GM21529 (cell line): ENCODE data around the gene IMMP2L.
A peak's percentile ranks its signal among the peaks of the same experiment; 100 is the strongest.

Source experiments
- ATAC-seq: cut with Tn5 transposase; IDR thresholded peaks from one replicate; pipeline ENCODE4 v1.9.1; 2021; ENCODE audit not compliant: unreplicated experiment

Gene IMMP2L

DNA sequence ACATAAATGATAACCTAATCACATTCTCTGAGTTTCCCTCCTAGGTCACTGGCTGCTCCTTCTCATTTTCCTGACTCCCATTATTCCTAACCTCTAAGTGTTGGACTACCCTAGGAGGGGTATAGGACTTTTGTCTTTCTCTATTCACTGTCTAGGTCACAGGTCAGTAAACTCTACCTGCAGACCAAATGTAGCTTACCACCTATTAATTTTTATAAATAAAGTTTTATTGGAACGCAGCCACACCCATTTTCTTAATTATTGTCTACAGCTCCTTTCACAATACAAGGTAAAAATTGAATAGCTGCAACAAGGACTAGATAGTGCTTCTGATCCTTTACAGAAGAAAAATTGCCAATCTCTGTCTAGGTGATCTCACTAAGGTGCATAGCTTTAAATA, 156.7 kb downstream of the IMMP2L start:
- no peak for ATAC-seq

DNA sequence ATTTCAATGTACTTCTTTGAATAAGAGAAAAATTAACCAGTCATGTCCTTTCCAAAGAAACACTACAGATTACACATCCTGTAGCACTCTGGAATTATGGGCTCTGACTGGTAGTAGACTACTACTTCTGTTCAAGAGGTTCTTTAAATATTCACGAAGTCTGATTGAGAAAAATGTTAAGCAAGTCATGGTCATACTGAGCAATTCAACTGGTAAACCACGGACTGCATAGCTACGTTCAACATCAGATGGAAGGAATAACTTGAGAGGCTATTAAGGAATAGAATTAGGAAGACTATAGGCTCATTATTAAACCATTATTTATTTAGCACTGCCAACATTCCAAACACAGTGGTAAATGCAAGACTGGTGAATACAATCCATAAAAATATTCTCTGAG, 160.8 kb downstream of the IMMP2L start:
- no peak for ATAC-seq

DNA sequence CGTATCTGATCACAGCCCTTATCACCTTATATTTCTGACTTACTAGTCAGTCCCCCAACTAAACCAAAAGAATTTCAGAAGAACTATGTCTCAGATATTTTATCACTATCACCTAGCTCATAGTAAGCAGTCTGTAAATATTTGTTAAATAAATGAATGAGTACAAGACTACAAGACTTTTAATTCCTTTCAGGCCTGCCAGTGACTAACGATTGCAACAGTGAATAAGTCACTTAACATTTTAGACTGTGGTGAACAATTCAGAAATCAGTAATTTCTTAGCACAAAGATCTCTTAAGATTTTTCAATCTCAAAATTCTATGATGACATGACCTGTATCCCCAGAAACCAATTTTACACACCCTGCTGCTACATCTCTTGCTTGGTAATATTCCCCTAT, 162.2 kb downstream of the IMMP2L start:
- no peak for ATAC-seq

DNA sequence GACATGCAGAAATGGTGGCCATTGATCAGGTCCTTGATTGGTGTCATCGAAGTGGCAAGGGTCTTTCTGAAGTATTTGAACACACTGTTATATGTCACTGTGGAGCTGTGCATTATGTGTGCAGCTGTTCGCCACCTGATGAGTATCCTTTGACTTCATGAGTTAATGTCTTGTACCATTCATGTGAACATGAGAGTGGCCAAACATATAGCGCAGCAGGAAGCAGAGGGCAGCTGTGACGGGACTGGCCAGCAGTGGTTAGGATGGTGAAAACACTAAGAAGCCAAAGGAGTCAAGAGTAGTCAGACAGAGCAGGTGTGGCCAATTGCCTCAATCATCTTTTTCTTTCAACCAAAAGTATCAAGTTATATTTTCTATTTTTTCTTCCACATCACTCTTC, 167.4 kb downstream of the IMMP2L start:
- ATAC-seq: no peak

DNA sequence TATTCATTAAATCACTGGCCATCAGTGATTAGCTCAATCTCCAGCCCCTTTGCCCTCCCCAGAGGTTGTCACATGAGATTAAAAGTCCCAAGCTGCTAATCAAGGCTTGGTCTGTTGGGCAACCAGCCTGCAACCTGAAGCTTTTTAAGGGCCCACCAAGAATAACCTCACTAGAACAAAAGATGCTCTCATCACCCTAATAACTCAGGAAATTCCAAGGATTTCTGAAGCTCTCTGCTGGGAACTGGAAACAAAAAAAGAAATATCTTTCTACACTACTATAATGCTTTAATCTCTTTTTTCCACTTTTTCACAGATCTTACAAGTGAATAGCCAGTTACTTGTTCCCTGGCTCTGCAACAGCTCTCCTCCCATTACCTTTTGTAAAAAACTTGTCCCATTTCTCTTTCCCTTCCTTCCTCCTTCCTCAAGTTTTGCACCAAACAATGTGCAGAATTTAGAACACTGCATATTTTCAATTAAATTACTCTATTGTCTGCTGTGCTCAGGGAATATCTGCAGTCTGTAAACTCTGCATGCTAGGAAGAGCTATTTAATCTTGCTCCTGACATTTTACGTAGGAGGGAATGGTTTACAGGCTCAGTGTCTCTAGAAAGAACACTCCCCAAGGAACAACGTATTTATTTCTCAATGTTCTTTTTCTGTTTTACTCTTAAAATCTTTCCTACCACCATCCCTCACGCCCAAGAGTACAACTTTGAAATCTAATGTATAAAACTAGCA, 169.1 kb downstream of the IMMP2L start:
- no peak for ATAC-seq

DNA sequence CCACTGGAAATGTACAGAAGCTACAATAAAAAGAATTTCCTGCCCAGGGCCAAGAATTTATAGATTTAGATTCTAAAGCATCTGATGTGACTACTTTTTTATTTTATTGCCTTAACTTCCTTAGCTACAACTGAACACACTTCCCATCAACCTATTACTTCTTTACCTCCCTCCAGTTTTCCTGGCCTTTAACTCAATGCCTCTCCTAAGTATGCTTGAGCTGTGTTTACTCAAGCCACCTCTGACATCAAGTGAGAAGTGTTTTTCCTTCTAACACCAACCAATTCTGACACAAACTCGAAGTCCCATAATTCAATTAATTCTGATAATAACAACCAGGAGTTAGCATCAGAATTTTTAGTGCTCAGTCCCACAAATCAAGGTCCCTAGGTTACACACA, 170.0 kb downstream of the IMMP2L start:
- no peak for ATAC-seq

DNA sequence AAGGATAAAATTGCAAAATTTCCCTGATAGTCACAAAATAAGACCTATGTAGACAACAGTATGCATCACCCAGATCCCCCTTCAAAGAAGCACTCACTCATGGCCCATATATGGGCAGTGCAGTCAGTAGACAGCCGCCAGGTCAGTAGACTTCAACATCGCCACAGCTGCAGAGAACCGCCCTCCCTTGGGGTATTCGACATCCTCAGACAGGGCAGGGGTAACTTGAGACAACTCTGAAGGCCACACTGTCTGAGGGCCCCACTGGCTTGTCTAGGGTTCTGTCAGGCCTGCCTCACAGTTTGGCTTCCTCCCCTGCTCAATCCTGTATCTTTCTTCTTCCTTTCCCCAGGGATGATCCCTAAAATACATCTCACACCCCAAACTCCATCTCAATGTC, 172.3 kb downstream of the IMMP2L start:
- no peak for ATAC-seq

DNA sequence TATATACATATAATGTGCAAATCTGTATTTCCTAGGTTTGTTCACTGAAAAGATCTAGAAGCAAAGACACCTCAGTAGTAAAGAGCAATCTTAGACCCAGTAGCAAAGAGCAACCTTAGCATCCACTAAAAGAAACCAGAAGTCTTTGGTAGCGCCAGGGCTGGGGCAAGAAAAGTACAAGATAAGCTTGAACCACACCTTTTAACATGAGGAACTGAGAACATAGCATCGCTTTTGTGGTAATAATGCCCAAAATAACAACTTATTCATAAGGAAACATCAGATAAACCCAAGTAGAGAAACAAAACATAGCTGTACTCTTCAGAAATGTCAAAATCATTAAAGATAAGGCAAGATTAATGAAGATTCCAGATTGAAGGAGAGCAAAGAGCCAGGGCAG, 173.4 kb downstream of the IMMP2L start:
- peak; percentile 88 for ATAC-seq

DNA sequence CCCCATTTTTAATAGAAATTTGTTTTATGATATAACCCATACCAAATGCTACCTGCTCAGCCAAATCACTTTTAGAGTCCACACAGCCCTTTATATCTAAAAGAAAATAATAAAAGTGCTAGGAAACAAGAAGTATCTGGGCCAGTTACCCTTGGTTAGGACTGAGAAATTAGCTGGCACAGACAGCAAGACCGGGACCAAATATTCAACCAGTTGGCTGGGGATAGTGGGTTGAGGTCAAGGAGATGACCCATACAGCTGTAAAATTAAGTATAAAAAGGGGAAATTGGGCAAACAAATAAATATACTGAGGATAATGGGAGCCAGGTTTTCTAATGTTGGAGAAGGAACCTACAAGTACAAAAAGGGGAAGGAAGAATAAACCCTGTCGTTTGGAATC, 174.3 kb downstream of the IMMP2L start:
- no peak for ATAC-seq

DNA sequence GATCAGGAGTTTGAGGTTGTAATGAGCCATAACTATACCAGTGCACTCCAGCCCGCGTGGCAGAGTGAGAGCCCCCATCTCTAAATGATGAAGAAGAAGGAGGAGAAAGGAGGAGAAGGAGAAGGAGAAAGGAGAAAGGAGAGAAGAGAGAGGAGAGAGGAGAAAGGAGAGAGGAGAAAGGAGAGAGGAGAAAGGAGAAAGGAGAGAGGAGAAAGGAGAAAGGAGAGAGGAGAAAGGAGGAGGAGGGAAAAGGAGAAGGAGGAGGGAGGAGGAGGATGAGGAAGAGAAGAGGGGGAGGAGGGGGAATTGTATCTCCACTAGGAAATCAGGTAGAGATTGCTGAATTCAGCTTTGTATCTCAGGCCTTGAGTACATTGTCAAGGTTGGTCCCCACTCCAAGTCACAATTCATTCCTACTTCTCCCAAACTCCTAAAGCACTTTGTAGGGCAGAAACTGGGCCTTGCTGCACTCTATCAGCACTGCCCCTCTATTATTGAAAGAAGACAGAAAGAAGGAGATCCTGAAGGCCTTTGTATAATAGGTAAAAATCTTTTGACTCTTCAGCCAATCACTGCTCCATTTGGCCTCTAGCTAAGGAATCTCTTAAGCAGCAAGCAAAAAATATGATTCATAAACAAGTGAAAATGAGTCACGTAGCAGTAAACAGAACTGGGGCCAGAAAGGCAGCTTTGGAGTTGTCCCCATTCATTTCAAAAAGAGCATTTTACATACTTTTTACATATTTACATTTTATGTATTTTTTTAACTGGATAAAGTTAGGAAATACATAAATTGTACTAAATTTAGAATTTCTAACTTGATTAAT, 178.0 kb downstream of the IMMP2L start:
- ATAC-seq: no peak

DNA sequence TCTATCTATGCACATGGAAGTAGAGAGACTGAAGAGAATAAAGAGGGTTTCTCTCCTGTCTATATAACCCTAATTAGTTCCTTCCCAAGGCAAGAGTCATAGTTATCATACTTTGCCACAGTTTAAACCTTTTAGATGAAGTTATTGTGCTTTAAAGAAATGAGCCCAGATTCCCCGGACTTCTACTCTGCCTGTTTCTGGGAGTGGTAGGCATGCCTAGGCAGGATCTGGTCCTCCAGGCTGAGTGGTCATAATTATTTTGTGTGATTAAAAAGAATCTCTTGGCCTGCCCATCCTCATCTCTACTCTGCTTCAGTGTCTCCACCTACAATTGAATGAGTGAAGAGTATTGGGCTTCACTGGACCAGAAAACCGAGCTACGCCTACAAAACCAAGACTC, 179.2 kb downstream of the IMMP2L start:
- no peak for ATAC-seq

DNA sequence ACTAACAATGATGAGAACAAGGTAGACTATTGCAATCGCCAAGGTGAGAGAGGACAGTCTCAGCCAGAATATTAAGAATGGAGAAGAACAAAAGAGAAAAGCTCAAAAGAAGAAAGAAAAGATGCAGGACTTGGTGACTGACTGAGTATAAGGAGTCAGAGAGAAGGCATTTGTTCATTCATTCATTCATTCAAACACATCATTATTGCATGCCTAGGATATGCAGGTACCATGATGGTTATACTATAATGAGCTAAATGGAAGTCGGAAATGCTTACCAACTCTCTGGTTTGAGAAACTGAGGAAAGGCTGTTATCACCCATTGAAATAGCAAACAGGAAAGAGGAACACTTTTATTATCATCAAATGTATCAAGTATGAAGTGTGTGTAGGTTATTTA, 180.7 kb downstream of the IMMP2L start:
- no peak for ATAC-seq

DNA sequence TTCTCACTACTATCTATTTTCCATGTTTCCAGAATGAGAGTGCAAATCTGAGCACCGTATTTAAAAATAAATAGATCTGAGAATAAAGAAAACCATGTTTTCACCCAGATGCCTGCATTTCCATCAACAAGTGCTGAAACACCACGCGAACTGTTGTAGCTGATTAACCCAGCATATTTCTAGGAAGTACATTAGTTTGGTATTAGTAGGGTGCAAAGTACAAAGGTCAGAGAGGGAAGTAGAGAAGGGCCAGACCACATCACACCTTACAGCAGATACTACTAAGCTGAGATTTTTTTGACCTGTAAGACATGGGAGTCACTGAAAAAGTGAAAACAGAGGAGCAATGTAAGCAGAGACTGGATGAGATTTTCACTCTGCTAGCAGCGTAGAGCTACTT, 181.3 kb downstream of the IMMP2L start:
- ATAC-seq: no peak

DNA sequence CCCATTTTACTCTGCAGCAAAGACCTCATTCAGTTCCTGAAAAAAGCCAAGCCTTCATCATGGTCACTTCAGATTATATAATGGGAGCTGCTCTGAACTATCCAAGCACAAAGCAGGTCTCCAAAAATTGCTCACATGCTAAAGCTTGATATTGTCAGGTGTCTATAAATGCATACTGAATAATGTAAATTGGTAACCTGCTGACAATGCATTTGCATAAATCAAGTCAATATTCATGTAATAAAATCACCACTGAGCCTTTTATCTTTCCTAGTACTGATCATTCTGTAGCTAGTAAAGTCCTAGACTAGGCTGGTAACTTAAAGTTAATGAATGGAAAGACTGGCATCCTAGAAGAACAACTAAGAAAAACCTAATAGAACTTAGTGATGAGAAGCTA, 188.3 kb downstream of the IMMP2L start:
- no peak for ATAC-seq

DNA sequence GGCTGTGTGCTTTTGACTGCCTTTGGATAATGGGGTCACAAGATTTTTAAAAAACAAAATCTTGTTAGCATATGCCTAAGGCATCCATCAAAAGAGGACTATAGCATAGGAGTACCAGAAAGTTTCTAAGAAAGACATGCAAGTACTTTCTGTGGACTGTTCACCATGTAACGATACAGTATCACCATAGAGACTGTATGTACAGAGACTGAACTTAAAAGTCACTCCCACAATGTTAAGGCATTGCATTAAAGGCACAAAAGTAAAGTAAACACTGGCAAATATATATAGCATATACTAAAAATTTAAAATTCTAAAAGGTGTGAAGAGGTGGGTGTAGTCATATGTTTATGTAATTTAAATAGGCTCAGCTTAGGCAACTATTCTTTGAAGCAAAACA, 190.9 kb downstream of the IMMP2L start:
- no peak for ATAC-seq

DNA sequence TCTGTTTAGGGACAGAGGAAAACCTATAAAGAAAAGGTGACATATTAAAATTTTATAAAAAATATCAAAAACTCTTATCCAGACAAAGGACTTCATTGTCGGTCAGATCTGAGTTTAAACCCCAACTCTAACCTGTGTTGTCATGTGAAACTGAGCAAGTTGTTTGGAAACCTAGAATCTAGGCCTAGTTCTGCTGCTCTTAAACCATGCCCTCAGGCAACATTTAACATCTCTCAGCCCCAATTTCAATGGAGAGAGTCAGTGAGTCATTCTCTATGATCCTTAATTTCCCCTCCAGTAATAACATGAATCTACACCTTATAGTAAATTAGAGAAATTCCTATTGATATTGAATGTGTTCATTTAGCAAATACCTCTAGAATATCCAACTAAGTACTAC, 192.3 kb downstream of the IMMP2L start:
- ATAC-seq: no peak

DNA sequence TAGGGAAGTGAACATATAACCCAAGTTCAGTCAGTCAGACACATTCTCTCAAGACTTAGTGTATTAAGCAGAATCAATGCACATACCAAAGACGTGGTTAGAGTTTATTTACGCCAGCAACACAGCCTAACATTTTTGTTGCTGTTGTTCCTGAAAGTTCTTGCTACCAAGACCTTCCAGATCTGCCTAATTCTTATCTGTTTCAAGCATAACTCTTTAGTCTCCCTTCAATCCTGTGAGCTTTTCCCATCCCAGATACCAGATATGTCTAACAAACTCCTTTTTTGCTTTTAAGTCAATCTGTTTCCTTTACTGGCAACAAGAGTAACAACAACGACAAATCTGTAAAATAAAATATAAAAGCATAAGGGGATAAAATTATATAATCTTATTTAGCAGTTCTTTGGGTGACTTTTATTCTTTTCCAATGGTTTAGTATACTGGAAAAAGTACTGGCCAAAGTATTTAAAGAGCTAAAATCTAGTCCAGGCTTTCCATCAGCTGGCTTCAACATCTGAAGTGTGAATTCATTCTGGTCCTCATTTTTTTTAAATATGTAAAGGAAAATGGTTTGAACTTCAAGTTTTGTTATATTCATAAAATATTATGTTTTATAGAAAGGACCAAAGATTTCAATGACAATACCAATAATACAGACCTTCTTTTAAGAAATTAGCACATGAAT, 193.8 kb downstream of the IMMP2L start:
- no peak for ATAC-seq

DNA sequence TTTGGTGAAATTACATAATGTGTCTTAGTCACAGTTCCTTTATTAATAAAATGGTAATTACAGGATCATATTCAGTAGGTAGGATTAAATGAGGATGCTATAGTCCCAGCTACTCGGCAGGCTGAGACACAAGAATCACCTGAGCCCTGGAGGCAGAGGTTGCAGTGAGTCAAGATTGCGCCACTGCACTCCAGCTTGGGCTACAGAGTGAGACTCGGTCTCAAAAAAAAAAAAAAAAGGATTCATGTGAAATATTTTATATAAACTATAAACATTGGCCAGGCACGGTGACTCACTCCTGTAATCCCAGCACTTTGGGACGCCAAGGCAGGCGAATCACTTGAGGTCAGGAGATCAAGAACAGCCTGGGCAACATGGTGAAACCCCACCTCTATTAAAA, 197.9 kb downstream of the IMMP2L start:
- no peak for ATAC-seq

DNA sequence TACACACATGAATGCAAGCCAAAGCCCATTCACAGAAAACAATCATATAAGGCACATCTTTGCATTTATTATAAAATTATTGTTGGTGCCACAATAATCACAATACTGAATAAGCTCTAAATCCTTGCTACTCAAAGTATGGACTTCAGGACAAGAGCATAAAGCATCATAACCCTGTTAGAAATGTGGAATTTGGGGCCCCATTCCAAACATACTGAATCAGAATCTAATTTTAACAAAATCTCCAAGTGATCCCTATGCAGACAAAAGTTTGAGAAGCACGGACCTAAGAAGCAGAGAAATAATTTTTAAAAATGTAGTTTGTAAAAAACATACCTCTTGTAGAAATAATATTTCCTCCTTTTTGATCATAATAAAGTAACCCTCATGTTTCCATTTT, 199.2 kb downstream of the IMMP2L start:
- ATAC-seq: no peak

DNA sequence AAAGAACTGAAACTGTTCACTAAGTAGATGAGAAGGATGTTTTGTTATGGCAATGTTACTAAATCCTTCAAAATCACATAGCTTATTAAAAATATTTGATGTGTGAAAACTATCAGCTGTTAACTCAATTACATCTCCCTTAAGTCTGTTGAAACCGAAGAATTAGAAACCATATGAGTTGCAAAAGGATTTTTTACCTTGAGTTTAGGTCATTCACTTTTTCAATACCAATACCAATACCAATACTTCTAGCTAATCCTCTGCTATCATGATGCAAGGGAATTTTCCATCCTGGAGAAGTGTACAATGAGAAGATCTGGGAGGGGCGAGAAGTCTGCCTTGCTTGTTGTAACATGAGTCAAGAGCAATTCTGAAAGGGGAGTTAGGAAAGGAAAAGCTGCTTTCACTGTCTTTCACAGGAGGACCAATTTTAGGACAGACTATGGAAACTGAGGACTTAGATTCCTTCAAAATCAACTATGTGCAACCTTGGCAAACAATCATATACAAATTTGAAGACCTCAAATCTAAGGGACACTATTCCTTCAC, 199.7 kb downstream of the IMMP2L start:
- no peak for ATAC-seq

DNA sequence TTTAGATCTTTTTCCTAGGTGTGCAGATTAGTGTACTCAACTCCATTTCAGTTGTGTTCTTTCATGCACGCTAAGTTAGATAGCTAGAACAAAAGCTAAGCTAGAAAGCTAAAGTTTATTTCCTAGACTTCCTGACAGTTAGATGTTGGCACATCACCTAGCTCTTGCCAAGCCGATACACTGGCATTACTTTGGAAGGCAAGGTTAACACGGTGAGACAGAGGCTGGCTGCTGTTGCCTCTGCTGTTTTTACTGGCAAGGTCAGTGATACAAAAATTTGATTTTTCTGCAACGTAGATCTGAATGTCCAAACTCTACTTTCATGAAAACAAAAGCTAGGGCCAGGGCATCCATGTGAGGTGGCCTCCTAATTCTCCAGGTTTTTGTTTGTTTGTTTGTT, 203.4 kb downstream of the IMMP2L start:
- ATAC-seq: no peak

DNA sequence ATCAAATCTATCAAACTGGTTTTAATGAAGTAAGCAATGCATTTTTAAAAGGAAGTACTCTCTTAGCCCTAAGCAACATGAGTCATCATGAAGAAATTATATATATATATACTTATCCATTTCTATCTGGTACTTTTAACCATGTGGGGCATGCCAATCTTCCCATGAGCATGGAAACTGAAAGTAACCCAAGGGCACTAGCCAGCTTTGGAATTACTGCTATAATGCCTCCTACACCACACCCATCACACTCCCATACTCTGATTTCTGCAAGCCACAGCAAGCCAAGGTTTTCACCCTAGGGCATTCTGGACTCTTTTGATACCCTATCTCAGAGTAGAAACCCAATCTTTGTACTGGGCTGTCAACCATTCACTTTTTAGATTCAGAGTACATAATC, 204.6 kb downstream of the IMMP2L start:
- no peak for ATAC-seq
